Germinal center (tissue), 1 donor: ENCODE results near the gene AP4E1.
"Not testable (repeated sequence)": the region's sequence is repeated elsewhere in the genome, so short reads cannot be mapped to it uniquely, and the experiment has no call there.

Experiments
- DNase-seq: peaks from one replicate; pipeline ENCODE4 v3.0.0; 2012; ENCODE audit warnings: mixed read lengths, low spot score

The AP4E1 gene

DNA sequence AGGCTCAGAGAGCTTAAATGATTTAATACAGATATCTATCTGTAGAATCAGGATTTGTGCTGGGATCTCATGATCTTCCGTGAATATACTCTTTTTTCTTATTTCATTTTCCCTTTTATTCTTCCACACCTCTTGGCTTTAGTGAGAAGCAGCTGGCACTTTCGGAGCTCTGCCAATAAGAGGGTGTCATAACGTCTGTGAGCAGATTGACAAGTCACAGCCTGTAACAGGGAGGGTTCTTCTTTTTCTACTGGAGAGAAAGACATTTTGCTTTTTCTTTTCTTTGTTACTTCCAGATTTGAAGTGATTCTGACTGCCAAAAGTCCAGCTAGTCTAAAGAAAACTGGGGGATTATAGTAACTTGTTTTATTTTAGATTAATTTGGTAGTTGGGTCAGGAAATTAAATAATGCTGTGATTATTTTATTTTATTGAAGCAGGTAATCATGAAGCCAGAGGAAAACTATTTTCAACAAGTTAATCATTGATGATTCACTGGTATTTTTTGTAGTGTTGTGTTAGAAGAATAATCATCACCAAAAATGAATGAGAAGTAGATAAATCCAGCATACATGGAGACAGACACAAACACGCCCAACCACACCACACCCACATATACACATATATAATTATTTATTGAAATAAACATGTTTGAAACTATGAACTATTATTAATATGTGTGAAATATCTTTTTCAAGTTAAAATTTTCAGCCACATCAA, 116.4 kb downstream of the AP4E1 start:
- DNase-seq: no peak

GRCh38 chr15:51025454-51025846, 117.0 kb downstream of the AP4E1 start:
- no peak for DNase-seq

- no peak for DNase-seq
These were observed 122.3 kb downstream of the AP4E1 start for GRCh38 chr15:51030649-51031316.

- DNase-seq: not testable (repeated sequence)
These were observed 129.0 kb downstream of the AP4E1 start for GRCh38 chr15:51037474-51037873.

DNA sequence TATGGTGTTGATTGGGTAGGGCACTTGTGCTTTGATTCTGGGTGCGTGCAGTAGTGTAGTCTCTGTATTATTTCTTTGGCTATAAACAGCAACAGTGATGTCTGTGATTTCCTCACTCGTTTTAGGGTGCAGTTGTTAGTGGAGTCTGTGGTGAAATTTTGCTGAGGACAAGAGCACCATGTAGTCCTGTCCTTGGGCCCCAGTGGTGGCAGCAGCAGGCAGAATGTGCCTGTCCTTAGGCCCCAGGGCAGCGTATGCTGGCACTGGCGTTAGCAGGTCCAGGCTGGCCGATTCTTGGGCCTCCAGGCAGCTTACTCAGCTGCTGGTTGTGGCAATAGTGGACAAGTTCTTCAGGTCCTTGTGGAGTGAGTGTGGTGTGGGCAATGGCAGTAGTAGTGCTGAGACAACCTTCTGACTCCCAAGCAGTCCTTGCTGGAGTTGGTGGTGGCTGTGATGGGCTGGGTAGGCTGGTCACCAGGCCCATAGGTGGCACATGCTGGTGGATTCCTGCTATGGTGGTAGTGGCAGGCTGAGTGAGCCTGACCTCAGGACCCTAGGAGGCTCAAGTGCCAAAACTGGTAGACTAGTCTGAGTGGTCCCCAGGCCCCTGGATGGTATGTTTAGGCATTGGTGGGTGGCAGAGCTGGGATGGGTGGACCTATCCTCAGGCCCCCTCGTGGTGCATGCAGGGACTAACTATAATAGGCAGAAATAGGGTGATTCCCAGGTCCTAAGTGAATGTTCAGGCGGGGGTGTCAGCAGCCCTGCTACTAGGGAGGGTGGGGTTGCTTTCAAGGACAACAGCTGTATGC, 129.9 kb downstream of the AP4E1 start:
- no peak for DNase-seq

DNA sequence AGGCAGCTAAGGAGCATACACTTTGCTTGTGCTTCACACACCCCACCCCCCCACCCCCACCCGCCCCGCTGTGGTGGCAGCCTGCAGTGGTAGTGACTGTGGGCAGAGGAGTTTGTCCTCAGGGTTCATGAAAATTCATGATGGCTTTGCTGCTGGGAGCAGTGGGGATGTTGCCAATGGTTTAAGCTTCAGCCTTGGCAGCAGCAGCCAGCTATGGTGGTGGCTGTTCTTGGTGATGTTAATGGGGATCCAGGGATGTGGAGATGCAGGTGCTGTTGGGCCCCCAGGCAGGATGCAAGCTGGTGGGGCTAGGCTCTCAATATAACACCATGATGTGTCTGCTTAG, 130.5 kb downstream of the AP4E1 start:
- no peak for DNase-seq

DNA sequence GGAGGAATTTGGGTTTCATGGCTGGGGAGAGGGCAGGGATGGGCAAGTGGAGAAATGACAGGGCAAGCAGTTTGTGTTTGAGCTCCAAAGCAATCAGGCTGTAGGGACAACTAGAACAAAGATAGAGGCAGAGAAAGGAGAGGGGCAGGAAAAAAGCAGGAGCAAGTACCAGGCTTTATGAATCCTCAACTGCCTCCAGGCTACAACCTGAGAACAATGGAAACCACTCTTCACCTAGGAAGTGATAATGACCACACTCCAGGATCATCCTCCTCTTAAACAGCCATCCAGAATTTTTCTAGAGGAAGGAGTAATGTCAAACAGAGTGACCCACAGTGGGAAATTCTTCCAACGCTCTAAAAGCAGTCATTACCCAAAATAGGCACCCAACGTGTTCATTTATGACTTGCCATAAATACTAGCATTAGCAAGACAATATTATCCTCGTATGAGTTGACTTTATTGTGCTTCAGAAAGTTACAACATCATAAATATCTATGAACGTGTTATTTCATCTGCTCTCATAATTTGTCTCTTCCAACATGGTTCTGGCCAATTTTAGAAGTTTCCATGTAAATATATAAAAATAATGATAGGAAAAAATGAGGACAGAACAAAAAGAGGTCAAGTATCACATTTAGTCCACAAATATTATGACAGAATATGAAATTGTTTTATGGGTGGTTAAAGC, 135.7 kb downstream of the AP4E1 start:
- DNase-seq: no peak

DNA sequence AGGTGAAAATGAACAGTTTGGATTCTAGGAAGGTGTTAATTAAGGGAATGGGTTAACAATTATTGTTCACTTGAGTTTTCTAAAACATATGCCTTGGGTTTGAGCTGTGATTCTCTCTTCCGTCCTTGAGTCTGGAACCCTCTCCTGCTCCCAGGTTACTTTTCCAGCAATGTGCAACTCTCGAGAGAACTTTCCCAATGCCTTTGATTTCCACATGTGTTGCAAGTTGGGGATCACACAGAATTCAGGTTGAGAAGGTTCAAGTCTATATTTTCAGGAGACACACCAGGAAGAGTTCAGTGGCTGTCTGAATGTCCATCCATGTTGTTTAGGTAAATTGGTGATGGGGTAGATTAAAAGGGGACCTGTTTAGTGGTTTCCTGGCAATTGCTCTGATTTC, 137.5 kb downstream of the AP4E1 start:
- no peak for DNase-seq

DNA sequence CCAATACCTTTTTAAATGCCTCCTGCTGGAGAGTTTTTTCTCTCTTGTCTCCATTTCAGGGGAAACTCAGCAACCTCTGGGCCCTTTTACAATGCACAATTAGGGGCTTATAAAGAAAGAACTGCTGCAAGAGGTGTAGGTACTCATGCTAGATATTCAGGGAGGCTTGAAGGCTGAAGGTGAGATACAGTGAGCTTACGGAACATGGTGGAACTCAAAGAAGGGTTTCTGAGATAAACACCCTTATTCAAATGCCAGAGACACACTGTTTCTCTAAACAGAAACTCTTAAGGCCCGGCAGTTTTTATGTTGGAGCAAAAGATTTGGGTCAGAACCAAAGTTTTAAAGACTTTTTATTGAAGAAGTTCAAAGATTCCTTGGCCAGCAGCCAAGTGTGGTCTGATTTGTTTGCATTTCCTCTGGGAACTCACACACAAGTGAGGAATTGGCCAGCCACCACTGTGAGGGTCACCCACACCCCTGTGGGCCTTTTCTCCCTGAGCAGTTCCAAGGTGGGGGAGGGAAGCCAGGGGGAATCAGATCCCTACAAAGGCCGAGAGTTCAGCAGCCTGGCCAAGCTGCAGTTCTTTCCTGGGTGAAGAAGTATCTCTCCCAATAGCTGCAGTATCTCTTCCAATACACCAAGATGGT, 138.4 kb downstream of the AP4E1 start:
- no peak for DNase-seq

- no peak for DNase-seq
These were observed 139.8 kb downstream of the AP4E1 start for GRCh38 chr15:51048308-51048707.

DNA sequence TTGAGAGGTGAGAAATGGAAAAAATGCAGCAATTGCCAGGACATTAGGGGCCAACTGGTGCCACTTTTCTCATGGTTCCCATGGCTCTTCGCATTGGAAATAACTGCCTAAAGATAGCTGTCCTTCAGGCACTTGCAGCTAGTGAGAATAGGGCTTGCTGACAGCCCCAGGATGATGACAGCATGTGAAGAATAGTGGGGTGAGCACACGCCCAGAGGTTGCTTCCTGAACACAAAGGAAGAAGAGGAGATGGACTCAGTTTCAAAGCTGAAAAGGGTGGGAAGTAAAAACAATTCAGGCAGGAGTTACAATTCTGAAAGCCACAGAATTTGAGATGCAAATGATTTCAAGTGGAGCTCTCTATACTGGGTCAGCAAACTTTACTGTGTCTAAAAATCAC, 140.6 kb downstream of the AP4E1 start:
- no peak for DNase-seq

- no peak for DNase-seq
These were observed 143.3 kb downstream of the AP4E1 start for GRCh38 chr15:51051776-51052175.

- no peak for DNase-seq
These were observed 145.1 kb downstream of the AP4E1 start for GRCh38 chr15:51053571-51053970.

DNA sequence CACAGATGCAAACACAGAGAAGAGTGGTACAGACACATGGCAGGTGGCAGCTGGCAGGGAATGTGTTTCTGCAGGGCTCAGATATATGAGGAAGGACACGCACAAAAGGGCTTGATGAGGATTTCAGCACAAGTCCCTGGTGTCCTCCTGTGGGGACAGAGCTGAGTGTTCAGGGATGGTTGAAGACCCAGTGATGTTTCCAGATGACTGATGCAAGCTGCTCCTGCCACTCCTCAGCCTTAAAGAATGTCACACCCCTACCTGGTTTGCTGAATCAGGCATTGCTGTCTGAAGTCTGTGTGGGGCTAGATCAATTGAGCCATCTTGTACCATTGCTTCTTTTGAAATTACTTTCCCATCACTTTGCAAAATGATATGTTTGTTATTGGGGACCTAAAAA, 146.1 kb downstream of the AP4E1 start:
- DNase-seq: no peak
